Hepatocyte (in vitro differentiated cells): Measurements from ENCODE around the gene SEMA4B.

Experiments
- EZH2phosphoT487 ChIP-seq: fragments of 200-600 bp; sonication (generic); IDR thresholded peaks from one replicate; pipeline ENCODE4 v1.6.1; 2018; ENCODE audit warnings: antibody characterized with exemption, mild to moderate bottlenecking, low read depth, moderate library complexity; ENCODE audit not compliant: unreplicated experiment, severe bottlenecking
- TF ChIP-seq, protein P1 (sequence below): fragments of 200-600 bp; sonication (generic); IDR thresholded peaks from 2 replicates; pipeline ENCODE4 v1.5.1; 2016; ENCODE audit warnings: antibody characterized with exemption, mild to moderate bottlenecking; ENCODE audit not compliant: poor library complexity

- TF ChIP-seq, protein P1, sequence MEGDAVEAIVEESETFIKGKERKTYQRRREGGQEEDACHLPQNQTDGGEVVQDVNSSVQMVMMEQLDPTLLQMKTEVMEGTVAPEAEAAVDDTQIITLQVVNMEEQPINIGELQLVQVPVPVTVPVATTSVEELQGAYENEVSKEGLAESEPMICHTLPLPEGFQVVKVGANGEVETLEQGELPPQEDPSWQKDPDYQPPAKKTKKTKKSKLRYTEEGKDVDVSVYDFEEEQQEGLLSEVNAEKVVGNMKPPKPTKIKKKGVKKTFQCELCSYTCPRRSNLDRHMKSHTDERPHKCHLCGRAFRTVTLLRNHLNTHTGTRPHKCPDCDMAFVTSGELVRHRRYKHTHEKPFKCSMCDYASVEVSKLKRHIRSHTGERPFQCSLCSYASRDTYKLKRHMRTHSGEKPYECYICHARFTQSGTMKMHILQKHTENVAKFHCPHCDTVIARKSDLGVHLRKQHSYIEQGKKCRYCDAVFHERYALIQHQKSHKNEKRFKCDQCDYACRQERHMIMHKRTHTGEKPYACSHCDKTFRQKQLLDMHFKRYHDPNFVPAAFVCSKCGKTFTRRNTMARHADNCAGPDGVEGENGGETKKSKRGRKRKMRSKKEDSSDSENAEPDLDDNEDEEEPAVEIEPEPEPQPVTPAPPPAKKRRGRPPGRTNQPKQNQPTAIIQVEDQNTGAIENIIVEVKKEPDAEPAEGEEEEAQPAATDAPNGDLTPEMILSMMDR: no peak
- TF ChIP-seq EZH2phosphoT487: no peak
Measured at GRCh38 chr15:90174140-90174875, 26.8 kb upstream of the SEMA4B start.
